HepG2 (cell line): Measurements from ENCODE around the gene CES1. TPM values are rescaled to one million over a fixed set of nuclear protein-coding genes. Genes with fewer than 3 reads are reported as not detected.

Experiments
- ATAC-seq: fragments of 200-7000 bp; cut with Tn5 transposase; 3 replicates; pipeline ENCODE4 v1.9.1; 2020; ENCODE audit warnings: mild to moderate bottlenecking, moderate library complexity
- BruUV-seq: library from RNA; stranded (reverse); fragments of 400-500 nt; replicated peaks from 2 replicates; lab custom pipeline; 2021; lab: Mats Ljungman, UMichigan
- CTCF ChIA-PET: fragments of 300-600 bp; formaldehyde crosslinking; extraction: SDS; loops from one replicate; lab custom pipeline; 2021; ENCODE audit warnings: low total read pairs, inconsistent platforms, low intra/inter-chr PET ratio; lab: Yijun Ruan, JAX
- POLR2A ChIA-PET: fragments of 350-600 bp; sonication (Branson Sonifier 250); formaldehyde crosslinking; loops from one replicate; lab custom pipeline; 2020; ENCODE audit warnings: antibody characterized with exemption, inconsistent platforms; lab: Yijun Ruan, JAX
- DNase-seq: peaks from one replicate; pipeline ENCODE4 v3.0.0-alpha.2; 2015; ENCODE audit warnings: low spot score
- FAIRE-seq: peaks from 3 replicates; lab custom pipeline; 2011; peaks lifted over from hg19 to GRCh38; lab: Jason Lieb, UNC
- H2AFZ ChIP-seq: one replicate; pipeline ENCODE4 v1.6.1; 2011; ENCODE audit warnings: low read length, inconsistent platforms
- H3K27ac ChIP-seq: fragments of 300-600 bp; 3 replicates; pipeline ENCODE4 v1.8.0; 2011; ENCODE audit warnings: mixed run types, mild to moderate bottlenecking, mixed read lengths, low read length, inconsistent platforms; ENCODE audit not compliant: insufficient read depth; ENCODE audit errors: extremely low read length
- H3K27me3 ChIP-seq, 2 experiments: fragments of 200-600 bp in 1 of 2; 2 replicates in 1 of 2; 3 replicates in 1 of 2; pipeline versions ENCODE4 v1.6.0 to v1.8.0; 2011; ENCODE audit warnings: low read length in 2 of 2, mild to moderate bottlenecking in 2 of 2, moderate library complexity in 2 of 2, inconsistent platforms in 1 of 2; ENCODE audit not compliant: insufficient read depth in 2 of 2, control insufficient read depth in 1 of 2
- H3K36me3 ChIP-seq, 2 experiments: fragments of 200-600 bp in 1 of 2; replicated peaks in 1 of 2; 2 replicates in 1 of 2; 3 replicates in 1 of 2; pipeline versions ENCODE4 v1.5.1 to v1.8.0; 2011; ENCODE audit warnings: low read length in 2 of 2, inconsistent platforms in 1 of 2; ENCODE audit not compliant: insufficient read depth in 2 of 2, control insufficient read depth in 1 of 2
- H3K4me1 ChIP-seq: 2 replicates; pipeline ENCODE4 v1.5.1; 2012; ENCODE audit warnings: low read length, inconsistent platforms; ENCODE audit not compliant: insufficient read depth
- H3K4me2 ChIP-seq: 2 replicates; pipeline ENCODE4 v1.6.0; 2011; ENCODE audit warnings: low read depth, low read length, inconsistent platforms
- H3K4me3 ChIP-seq, 3 experiments: fragments of 200-600 bp in 1 of 3; sonication (generic), shearing (Covaris generic) in 1 of 3; replicated peaks in 1 of 3; 2 replicates each; pipeline ENCODE4 v1.5.1; 2011 to 2016; ENCODE audit warnings: low read length in 3 of 3, inconsistent platforms in 2 of 3, low read depth in 2 of 3, mild to moderate bottlenecking in 2 of 3, control low read depth in 1 of 3, mixed read lengths in 1 of 3; ENCODE audit not compliant: insufficient read depth in 1 of 3
- H3K79me2 ChIP-seq: one replicate; pipeline ENCODE4 v1.6.1; 2011; ENCODE audit warnings: low read length, inconsistent platforms; ENCODE audit not compliant: insufficient read depth
- H3K9ac ChIP-seq: 2 replicates; pipeline ENCODE4 v1.6.0; 2011; ENCODE audit warnings: mild to moderate bottlenecking, low read depth, low read length, inconsistent platforms; ENCODE audit not compliant: insufficient read depth
- H3K9me3 ChIP-seq: 2 replicates; pipeline ENCODE4 v1.5.1; 2012; ENCODE audit warnings: mild to moderate bottlenecking, low read length
- H4K20me1 ChIP-seq: 2 replicates; pipeline ENCODE4 v1.6.0; 2011; ENCODE audit warnings: inconsistent platforms, mild to moderate bottlenecking, low read length, moderate library complexity; ENCODE audit not compliant: insufficient read depth
- GATAD2A ChIP-seq: IDR thresholded peaks from 2 replicates; pipeline ENCODE4 v1.6.1; 2016
- RFX3 ChIP-seq: IDR thresholded peaks from 2 replicates; pipeline ENCODE4 v1.6.1; 2016; ENCODE audit warnings: missing biosample characterization, missing genetic modification reagents
- SRSF4 ChIP-seq: fragments of 200-400 bp; formaldehyde crosslinking; IDR thresholded peaks from one replicate; pipeline ENCODE4 v1.6.1; 2018; ENCODE audit warnings: mild to moderate bottlenecking, low read depth, low read length, moderate library complexity; ENCODE audit not compliant: poor library complexity, severe bottlenecking
- ZNF350 ChIP-seq: sonication (generic); formaldehyde crosslinking; IDR thresholded peaks from 2 replicates; pipeline ENCODE4 v1.4.0; 2020; ENCODE audit warnings: mild to moderate bottlenecking, low read depth, missing genetic modification reagents, borderline replicate concordance
- ZNF549 ChIP-seq: sonication (generic); formaldehyde crosslinking; IDR thresholded peaks from 2 replicates; pipeline ENCODE4 v1.5.0; 2020; ENCODE audit warnings: missing genetic modification reagents
- ZNF746 ChIP-seq: sonication (generic); formaldehyde crosslinking; IDR thresholded peaks from 2 replicates; pipeline ENCODE4 v1.8.0; 2022; ENCODE audit warnings: mild to moderate bottlenecking, missing genetic modification reagents
- ZNF792 ChIP-seq: IDR thresholded peaks from 2 replicates; pipeline ENCODE4 v1.6.1; 2016
- WGBS: methylation state at CpG from one replicate; pipeline ENCODE4 v1.1.6; 2017; ENCODE audit warnings: low lambda C conversion rate; 5-methylcytosine and 5-hydroxymethylcytosine counted together
- in situ Hi-C: cut with HindIII; loops from 2 replicates; pipeline ENCODE4 v1.10.0; 2017; ENCODE audit warnings: low pct_unique_long_range_greater_than_20kb; ENCODE audit not compliant: extremely low pct_ligation_motif_present
- intact Hi-C: fragments of 100-400 bp; cut with micrococcal nuclease; formaldehyde crosslinking; loops from one replicate; pipeline ENCODE4 v1.10.0; 2022; ENCODE audit not compliant: unreplicated experiment
- polyA plus RNA-seq, 8 experiments: library from polyadenylated mRNA; depleted of rRNA in 3 of 8; stranded (reverse) in 7 of 8; unstranded in 1 of 8; fragments of >200 nt; fragmentation: Illumina TruSeq in 4 of 8; extraction: Trizol in 4 of 8; gene quantifications; 2 replicates each; pipeline versions ENCODE4 v1.2.1 to v1.2.3, GENCODE V29; 2011 to 2016; ENCODE audit warnings: low read depth in 4 of 8, missing spikeins in 1 of 8, mixed read lengths in 1 of 8; ENCODE audit not compliant: insufficient read depth in 1 of 8
- total RNA-seq, 5 experiments: library from RNA; depleted of rRNA; stranded (reverse); fragments of >200 nt; fragmentation: Illumina TruSeq; extraction: Trizol; gene quantifications; 2 replicates each; pipeline ENCODE4 v1.2.3, GENCODE V29; 2016; ENCODE audit warnings: low read depth in 1 of 5
- TF ChIP-seq, protein P1 (sequence below), 2 experiments: fragments of 450-650 bp in 1 of 2; sonication (generic) in 1 of 2; formaldehyde crosslinking; IDR thresholded peaks; 2 replicates each; pipeline versions ENCODE4 v1.5.0 to v1.8.0; 2020 to 2022; ENCODE audit warnings: mild to moderate bottlenecking in 1 of 2, missing genetic modification reagents in 1 of 2
- TF ChIP-seq, protein P2 (sequence below): sonication (generic); formaldehyde crosslinking; IDR thresholded peaks from 2 replicates; pipeline ENCODE4 v1.8.1; 2023; ENCODE audit warnings: missing genetic modification reagents, mild to moderate bottlenecking, borderline replicate concordance

CES1 gene
- total and polyA plus RNA-seq, 2 of the 13 experiments (the other 11 are each of a cell fraction or from before 2014, with no cell fraction given): 136 to 198 TPM

DNA sequence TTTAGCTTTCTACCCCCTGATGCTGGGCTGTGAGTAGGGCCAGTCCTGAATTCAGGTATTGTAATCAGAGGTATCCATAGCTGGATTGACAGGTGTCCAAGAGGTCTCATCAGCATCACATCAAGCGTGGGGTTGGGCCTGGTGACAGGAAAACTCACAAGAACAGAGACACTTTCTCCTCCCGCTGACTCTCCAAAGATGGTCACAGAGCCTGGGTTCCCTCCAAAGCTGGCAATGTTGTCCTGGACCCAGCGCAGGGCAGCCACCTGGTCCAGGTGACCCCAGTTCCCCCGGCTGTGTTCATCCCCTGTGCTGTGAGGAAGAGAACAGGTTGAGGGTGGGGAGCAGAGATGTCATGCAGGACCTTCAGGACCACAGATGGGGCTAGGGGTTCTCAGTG lies 11.7 kb downstream of the CES1 start:
- H3K27ac ChIP-seq: no peak overlapping the region
- ChIA-PET POLR2A (no interaction called here), CTCF (no interaction called here)
- no peak overlapping the region for H3K9ac ChIP-seq
- FAIRE-seq: no peak
- no peak overlapping the region for H3K4me2 ChIP-seq
- no peak for TF ChIP-seq GATAD2A (CRISPR knock-in tag)
- no peak for TF ChIP-seq ZNF792
- TF ChIP-seq, protein P1, sequence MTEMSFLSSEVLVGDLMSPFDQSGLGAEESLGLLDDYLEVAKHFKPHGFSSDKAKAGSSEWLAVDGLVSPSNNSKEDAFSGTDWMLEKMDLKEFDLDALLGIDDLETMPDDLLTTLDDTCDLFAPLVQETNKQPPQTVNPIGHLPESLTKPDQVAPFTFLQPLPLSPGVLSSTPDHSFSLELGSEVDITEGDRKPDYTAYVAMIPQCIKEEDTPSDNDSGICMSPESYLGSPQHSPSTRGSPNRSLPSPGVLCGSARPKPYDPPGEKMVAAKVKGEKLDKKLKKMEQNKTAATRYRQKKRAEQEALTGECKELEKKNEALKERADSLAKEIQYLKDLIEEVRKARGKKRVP (CRISPR knock-in tag; IDR thresholded peaks at IDR 0.05): no peak
- TF ChIP-seq, protein P2, sequence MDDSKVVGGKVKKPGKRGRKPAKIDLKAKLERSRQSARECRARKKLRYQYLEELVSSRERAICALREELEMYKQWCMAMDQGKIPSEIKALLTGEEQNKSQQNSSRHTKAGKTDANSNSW: no peak
- no peak for TF ChIP-seq SRSF4
- TF ChIP-seq ZNF549: no peak
- TF ChIP-seq ZNF746 (CRISPR knock-in tag): no peak
- no peaks in the 10 kb centered on the region for H3K27me3 ChIP-seq
- no peak overlapping the region for H2AFZ ChIP-seq
- H4K20me1 ChIP-seq: no peaks in the 10 kb centered on the region
- ATAC-seq: no peak
- no peaks in the 10 kb centered on the region for H3K79me2 ChIP-seq
- H3K9me3 ChIP-seq: no peaks in the 10 kb centered on the region
- intact Hi-C loops (no loop called here), in situ Hi-C loops (no loop called here)
- no peak overlapping the region for H3K4me3 ChIP-seq
- no peaks in the 10 kb centered on the region for H3K4me1 ChIP-seq
- H3K36me3 ChIP-seq: peaks cover 16 to 65% of the 10 kb centered on the region in 2 experiments; a peak in 4 of 5 replicates
- WGBS: 95% methylated on average over 4 of the region's 4 CpGs
- no TSS peak for BruUV-seq
- no peak for DNase-seq

DNA sequence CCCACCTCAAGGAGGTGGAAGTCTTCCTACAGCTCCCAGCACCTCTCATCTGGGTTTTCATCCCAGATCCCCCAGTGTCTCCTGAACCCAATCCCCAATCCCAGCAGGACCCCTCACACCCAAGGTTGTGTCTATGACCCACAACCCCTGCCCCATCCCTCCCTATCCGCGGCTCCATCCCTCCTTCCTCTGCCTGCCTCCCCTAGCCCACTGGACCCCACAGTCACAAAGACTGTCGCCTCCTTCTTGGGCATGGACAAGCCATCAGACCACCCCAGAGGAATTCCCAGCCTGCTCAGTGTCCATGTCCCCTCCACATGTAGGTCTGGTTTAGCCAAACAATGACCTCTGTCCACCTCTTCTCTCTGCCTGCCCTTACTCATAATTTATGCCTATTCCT lies 12.3 kb downstream of the CES1 start:
- Histone ChIP-seq H3K4me2 (no peak overlapping the region), H3K27me3 (no peaks in the 10 kb centered on the region), H3K79me2 (no peaks in the 10 kb centered on the region), H3K27ac (no peak overlapping the region), H3K4me3 (no peak overlapping the region), H3K36me3 (peaks cover 16 to 59% of the 10 kb centered on the region in 2 experiments; a peak in 4 of 5 replicates), H3K9me3 (no peaks in the 10 kb centered on the region), H4K20me1 (no peaks in the 10 kb centered on the region), H3K9ac (no peak overlapping the region), H3K4me1 (no peaks in the 10 kb centered on the region), H2AFZ (no peak overlapping the region)
- 98% methylated on average over 3 of the region's 3 CpGs for WGBS
- ChIA-PET POLR2A (no interaction called here), CTCF (no interaction called here)
- TF ChIP-seq RFX3 (CRISPR knock-in tag) (no peak), ZNF350 (no peak)
- in situ Hi-C loops (no loop called here), intact Hi-C loops (no loop called here)
- no peak for DNase-seq
- no peak for ATAC-seq
- BruUV-seq: no TSS peak
- FAIRE-seq: no peak
